CD4-positive, alpha-beta T cell treated with Interleukin-10 for 1 hour (primary cell): ENCODE results near the gene ARHGAP42.

Experiments used
- DNase-seq: peaks from one replicate; pipeline ENCODE4 v3.0.0-alpha.2; 2020

Gene ARHGAP42

GRCh38 chr11:100761841-100762240, 74.8 kb downstream of the ARHGAP42 start:
- no peak for DNase-seq

GRCh38 chr11:100766764-100767163, 79.7 kb downstream of the ARHGAP42 start:
- DNase-seq: no peak

GRCh38 chr11:100769165-100769564, 82.1 kb downstream of the ARHGAP42 start:
- DNase-seq: no peak

GRCh38 chr11:100769617-100770016, 82.5 kb downstream of the ARHGAP42 start:
- DNase-seq: no peak

GRCh38 chr11:100774132-100774531, 87.0 kb downstream of the ARHGAP42 start:
- DNase-seq: no peak

- no peak for DNase-seq
These were observed 87.8 kb downstream of the ARHGAP42 start for GRCh38 chr11:100774859-100775258.

GRCh38 chr11:100776212-100776896, 89.3 kb downstream of the ARHGAP42 start:
- no peak for DNase-seq

GRCh38 chr11:100777103-100777502, 90.0 kb downstream of the ARHGAP42 start:
- DNase-seq: no peak

GRCh38 chr11:100777736-100778135, 90.6 kb downstream of the ARHGAP42 start:
- no peak for DNase-seq

- DNase-seq: no peak
These were observed 91.2 kb downstream of the ARHGAP42 start for GRCh38 chr11:100778166-100778785.

- DNase-seq: no peak
These were observed 93.4 kb downstream of the ARHGAP42 start for GRCh38 chr11:100780470-100780869.

- no peak for DNase-seq
These were observed 98.3 kb downstream of the ARHGAP42 start for GRCh38 chr11:100785148-100785983.

GRCh38 chr11:100788561-100789295, 101.6 kb downstream of the ARHGAP42 start:
- DNase-seq: no peak

- DNase-seq: no peak
These were observed 102.4 kb downstream of the ARHGAP42 start for GRCh38 chr11:100789500-100789899.

GRCh38 chr11:100790073-100790472, 103.0 kb downstream of the ARHGAP42 start:
- no peak for DNase-seq

- no peak for DNase-seq
These were observed 104.0 kb downstream of the ARHGAP42 start for GRCh38 chr11:100791103-100791502.

GRCh38 chr11:100791860-100792259, 104.8 kb downstream of the ARHGAP42 start:
- no peak for DNase-seq

- no peak for DNase-seq
These were observed 106.4 kb downstream of the ARHGAP42 start for GRCh38 chr11:100793525-100793924.

- no peak for DNase-seq
These were observed 107.4 kb downstream of the ARHGAP42 start for GRCh38 chr11:100794446-100794845.

- DNase-seq: no peak
These were observed 112.4 kb downstream of the ARHGAP42 start for GRCh38 chr11:100799445-100799844.

- DNase-seq: no peak
These were observed 113.1 kb downstream of the ARHGAP42 start for GRCh38 chr11:100800202-100800601.

- DNase-seq: no peak
These were observed 114.3 kb downstream of the ARHGAP42 start for GRCh38 chr11:100801225-100801999.
